ENCODE results near the gene TYW3. TPM values are rescaled to one million over a fixed set of nuclear protein-coding genes. Genes with fewer than 3 reads are reported as not detected.
A peak's percentile ranks its signal among the peaks of the same experiment; 100 is the strongest.

TYW3 gene
- total RNA-seq = 3.6 to 7.3 TPM (median 4.3 TPM) in 3 replicates
- long read RNA-seq, transcript TYW3-201 (6 exons, 3,430 nt) = major isoform, 11 of 11 reads
- long read RNA-seq, partial matches to known transcripts = 0 of 11 reads
- long read RNA-seq, other reads (novel, unspliced or antisense) = 0 of 11 reads

- Mint-ChIP-seq H3K36me3 (ENCODE audit: low read depth) (no peaks in the 10 kb centered on the region), H3K4me1 (ENCODE audit: low read depth) (peaks cover 7% of the 10 kb centered on the region), H3K27ac (ENCODE audit: unreplicated experiment) (peak within 1 kb of the TSS; percentile 95), H3K27me3 (ENCODE audit: low read depth) (no peaks in the 10 kb centered on the region), H3K9me3 (ENCODE audit: low read depth) (peaks cover 4% of the 10 kb centered on the region), H3K4me3 (ENCODE audit: unreplicated experiment) (peak within 1 kb of the TSS; percentile 78)
- no peak for DNase-seq (ENCODE audit: low spot score)
- TF ChIP-seq, protein P1, sequence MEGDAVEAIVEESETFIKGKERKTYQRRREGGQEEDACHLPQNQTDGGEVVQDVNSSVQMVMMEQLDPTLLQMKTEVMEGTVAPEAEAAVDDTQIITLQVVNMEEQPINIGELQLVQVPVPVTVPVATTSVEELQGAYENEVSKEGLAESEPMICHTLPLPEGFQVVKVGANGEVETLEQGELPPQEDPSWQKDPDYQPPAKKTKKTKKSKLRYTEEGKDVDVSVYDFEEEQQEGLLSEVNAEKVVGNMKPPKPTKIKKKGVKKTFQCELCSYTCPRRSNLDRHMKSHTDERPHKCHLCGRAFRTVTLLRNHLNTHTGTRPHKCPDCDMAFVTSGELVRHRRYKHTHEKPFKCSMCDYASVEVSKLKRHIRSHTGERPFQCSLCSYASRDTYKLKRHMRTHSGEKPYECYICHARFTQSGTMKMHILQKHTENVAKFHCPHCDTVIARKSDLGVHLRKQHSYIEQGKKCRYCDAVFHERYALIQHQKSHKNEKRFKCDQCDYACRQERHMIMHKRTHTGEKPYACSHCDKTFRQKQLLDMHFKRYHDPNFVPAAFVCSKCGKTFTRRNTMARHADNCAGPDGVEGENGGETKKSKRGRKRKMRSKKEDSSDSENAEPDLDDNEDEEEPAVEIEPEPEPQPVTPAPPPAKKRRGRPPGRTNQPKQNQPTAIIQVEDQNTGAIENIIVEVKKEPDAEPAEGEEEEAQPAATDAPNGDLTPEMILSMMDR (IDR thresholded peaks at IDR 0.05) = no peak
These were observed at the start of gene TYW3, which contains the start of gene CRYZ for GRCh38 chr1:74732960-74733603. TYW3 (plus strand) TSS chr1:74733152; CDS start chr1:74733245, 93 bp downstream. CRYZ (minus strand) TSS chr1:74733050; CDS start chr1:74724821, 8,229 bp downstream.

GRCh38 chr1:74683656-74684055 lies 49.3 kb upstream of the TYW3 start:
- no peak for DNase-seq (ENCODE audit: low spot score)
- H3K4me3 Mint-ChIP-seq (ENCODE audit: unreplicated experiment) = no peak overlapping the region
- no peaks in the 10 kb centered on the region for H3K4me1 Mint-ChIP-seq (ENCODE audit: low read depth)
- no peaks in the 10 kb centered on the region for H3K9me3 Mint-ChIP-seq (ENCODE audit: low read depth)
- H3K27me3 Mint-ChIP-seq (ENCODE audit: low read depth) = peaks cover 17% of the 10 kb centered on the region
- H3K27ac Mint-ChIP-seq (ENCODE audit: unreplicated experiment) = no peak overlapping the region
- no peaks in the 10 kb centered on the region for H3K36me3 Mint-ChIP-seq (ENCODE audit: low read depth)
- TF ChIP-seq, protein P1 (IDR thresholded peaks at IDR 0.05) = no peak

DNA sequence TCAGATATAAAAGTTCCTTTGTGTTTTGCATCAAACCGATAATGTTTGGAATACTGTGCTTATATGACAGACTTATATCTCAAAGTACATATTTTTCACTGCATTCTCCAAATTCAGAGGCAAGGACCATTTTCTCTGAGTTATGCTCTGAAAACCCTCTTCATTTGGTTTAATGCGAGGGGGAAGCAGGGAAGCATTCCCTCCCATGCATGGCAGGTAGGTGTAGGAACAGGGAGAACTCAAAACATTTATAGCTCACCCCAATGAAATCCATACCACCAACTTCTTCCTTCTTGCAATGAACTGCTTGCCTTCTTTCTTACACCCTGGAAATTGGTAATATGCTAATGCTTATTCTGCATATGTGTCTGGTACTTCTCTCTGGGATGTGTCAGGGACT lies 48.7 kb upstream of the TYW3 start:
- TF ChIP-seq, protein P1 (IDR thresholded peaks at IDR 0.05) = no peak
- no peaks in the 10 kb centered on the region for H3K36me3 Mint-ChIP-seq (ENCODE audit: low read depth)
- H3K4me1 Mint-ChIP-seq (ENCODE audit: low read depth) = no peaks in the 10 kb centered on the region
- peaks cover 19% of the 10 kb centered on the region for H3K27me3 Mint-ChIP-seq (ENCODE audit: low read depth)
- no peaks in the 10 kb centered on the region for H3K9me3 Mint-ChIP-seq (ENCODE audit: low read depth)
- DNase-seq (ENCODE audit: low spot score) = no peak
- no peak overlapping the region for H3K4me3 Mint-ChIP-seq (ENCODE audit: unreplicated experiment)
- no peak overlapping the region for H3K27ac Mint-ChIP-seq (ENCODE audit: unreplicated experiment)

- Mint-ChIP-seq H3K36me3 (ENCODE audit: low read depth) (no peaks in the 10 kb centered on the region), H3K9me3 (ENCODE audit: low read depth) (no peaks in the 10 kb centered on the region), H3K4me3 (ENCODE audit: unreplicated experiment) (no peak overlapping the region), H3K27ac (ENCODE audit: unreplicated experiment) (no peak overlapping the region), H3K27me3 (ENCODE audit: low read depth) (peaks cover 28% of the 10 kb centered on the region), H3K4me1 (ENCODE audit: low read depth) (no peaks in the 10 kb centered on the region)
- TF ChIP-seq, protein P1 (IDR thresholded peaks at IDR 0.05) = no peak
- DNase-seq (ENCODE audit: low spot score) = no peak
These were observed 46.0 kb upstream of the TYW3 start for GRCh38 chr1:74686928-74687327.

DNA sequence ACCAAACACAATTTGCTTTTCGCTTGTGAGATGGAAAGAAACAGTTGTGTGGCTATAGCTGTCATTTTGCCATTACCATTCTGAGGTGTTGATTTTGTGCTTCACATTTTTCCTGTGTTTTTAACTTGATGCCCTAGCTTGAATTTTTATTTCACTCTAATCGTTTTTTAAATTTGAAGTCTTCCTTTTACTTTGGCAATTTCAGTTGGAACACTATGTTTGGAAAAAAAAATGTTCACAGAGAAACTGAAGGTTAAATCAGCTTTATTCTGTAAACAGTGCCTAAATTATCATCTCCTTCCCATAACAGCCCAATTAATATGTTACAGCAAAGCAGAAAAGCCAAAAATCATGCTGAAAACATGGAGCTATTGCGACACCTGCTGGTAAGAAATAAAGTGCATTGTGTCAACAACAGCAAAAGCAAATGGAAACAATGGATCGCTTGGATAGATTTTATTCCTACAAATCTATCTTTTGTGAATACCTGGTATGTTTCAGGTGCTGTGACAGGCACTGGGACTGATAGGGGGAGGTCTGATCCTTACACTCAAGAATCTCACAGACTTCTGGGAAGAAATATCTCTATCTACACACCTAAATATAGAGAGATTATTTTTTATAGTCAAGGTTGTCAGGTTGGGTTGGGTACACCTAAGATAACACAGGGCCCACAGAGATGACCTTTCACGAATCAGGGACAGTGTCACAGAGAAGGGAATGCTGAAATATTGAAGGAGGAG lies 43.2 kb upstream of the TYW3 start:
- no peaks in the 10 kb centered on the region for H3K4me1 Mint-ChIP-seq (ENCODE audit: low read depth)
- H3K9me3 Mint-ChIP-seq (ENCODE audit: low read depth) = no peaks in the 10 kb centered on the region
- TF ChIP-seq, protein P1 (IDR thresholded peaks at IDR 0.05) = peak; percentile 95
- no peak for DNase-seq (ENCODE audit: low spot score)
- H3K27me3 Mint-ChIP-seq (ENCODE audit: low read depth) = peaks cover 19% of the 10 kb centered on the region
- H3K27ac Mint-ChIP-seq (ENCODE audit: unreplicated experiment) = no peak overlapping the region
- no peaks in the 10 kb centered on the region for H3K36me3 Mint-ChIP-seq (ENCODE audit: low read depth)
- H3K4me3 Mint-ChIP-seq (ENCODE audit: unreplicated experiment) = no peak overlapping the region

Data from chondrocyte (in vitro differentiated cells).